Stimulated activated CD8-positive, alpha-beta memory T cell treated with anti-CD3 and anti-CD28 coated beads, Interleukin-2, amount 100 ng/mL, for 1 hour (primary cell): Measurements from ENCODE around the gene CARD10.

Source experiments
- DNase-seq, 2 donors: peaks; one replicate each; pipeline ENCODE4 v3.0.0-alpha.2; 2020; ENCODE audit warnings: low read depth in 2 of 2

Gene CARD10

GRCh38 chr22:37502342-37503182 is 16.7 kb downstream of the CARD10 start:
- no peak for DNase-seq

DNA sequence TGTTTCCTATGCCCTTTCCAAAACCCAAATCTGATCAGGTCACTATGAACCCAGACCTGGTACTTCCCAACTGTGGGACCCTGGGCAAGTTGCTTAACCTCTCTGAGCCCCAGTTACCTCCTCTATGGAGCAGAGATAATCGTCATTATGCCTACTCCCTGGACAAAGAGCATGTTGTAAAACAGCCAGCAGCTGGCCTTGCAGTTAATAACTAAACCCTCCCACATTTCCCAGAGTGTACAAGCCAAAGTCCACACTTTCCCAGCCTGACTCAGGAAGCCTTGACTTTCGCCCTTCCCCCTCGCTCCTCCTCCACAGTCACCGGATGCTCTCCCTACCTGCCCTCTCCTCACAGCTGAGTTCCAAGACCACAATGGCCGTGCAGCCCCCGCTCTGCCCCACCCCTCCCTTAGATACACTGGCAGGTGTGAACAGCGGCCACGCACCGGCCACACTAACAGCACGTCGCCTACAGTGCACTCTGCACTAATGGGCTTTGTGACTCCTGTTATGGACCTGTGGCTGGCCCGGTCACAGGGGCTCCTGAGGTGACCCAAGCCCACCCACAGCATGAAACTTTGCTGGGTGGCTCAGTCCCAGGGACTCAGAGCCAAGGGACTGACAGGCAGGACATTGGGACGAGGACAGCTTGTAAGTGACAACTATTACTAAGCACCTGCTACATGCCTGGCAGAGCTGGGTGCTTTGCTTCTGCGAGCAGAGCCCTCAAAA is 17.4 kb downstream of the CARD10 start:
- DNase-seq = no peak

DNA sequence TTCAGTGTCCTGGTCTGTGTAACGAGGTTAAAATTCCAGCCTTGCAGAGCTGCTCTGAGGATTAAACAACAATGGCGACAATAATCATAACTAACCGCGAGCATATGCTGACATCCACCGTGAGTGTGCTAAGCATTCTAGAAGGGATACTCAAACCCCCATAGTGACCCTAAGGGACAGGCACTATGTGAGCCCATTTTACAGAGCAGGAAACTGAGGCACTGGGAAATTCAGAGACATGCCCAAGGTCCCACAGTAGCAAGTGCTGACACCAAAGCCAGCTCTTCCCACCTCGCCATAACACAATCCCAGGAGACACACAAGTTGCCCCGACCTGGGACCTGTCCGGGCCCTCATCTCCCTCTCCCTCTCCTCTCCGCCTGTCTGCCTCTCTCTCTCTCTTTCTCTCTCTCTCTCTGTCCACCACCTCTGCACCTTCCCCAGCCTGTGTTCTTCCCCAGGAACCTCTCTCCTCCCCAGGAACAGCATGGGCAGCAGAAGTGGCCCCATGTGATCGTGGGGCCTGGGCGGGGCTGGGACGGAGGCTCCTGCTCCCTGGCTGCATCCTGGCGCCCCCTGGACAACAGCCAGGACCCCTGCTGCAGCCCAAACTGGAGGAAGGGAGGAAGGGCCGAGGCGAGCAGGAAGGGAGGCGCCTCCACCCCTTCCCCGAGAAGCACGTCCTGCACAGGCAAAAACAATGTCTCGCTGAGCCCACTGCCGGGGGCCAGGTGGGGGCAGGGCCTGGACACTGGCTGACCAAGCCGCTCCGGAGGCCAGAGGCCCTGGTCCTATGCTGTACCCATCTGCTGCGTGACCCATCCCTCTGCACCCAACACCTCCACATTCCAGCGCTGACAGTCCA is 18.2 kb downstream of the CARD10 start:
- DNase-seq = no peak

DNA sequence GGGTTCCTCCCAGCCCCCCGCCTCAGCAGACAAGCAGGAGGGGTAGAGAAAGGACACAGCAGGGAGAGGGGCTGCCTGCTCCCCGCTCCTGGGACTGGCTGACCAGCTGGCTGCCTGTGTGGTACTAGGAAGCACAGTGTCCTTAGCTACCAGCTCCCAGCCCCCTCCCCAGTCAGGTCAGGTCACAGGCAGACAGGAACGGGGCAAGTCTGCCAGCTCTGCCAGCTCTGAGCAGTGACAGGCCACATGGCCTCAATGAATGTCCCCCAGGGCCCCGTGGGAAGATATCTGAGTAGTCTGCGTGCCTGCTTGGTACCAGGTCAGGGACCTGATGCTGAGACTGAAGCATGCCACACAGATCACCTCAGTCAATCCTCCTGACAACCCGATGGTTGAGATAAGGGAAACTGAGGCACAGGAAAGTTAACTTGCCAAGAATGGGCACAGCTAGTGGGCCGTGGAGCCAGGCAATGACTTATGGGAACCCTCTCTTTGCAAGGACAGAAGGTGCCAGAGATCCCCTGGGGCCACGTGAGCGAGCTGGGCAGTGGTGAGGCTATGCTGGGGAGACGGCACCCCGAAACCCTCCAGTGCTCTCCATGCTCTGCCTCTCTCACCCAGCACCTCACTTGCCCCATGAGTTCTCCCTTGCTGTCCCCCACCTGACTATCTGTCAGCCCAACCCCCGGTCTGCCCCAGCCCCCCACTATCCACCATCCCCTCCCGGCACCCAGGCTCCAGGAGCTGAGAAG is 19.2 kb downstream of the CARD10 start:
- no peak for DNase-seq

DNA sequence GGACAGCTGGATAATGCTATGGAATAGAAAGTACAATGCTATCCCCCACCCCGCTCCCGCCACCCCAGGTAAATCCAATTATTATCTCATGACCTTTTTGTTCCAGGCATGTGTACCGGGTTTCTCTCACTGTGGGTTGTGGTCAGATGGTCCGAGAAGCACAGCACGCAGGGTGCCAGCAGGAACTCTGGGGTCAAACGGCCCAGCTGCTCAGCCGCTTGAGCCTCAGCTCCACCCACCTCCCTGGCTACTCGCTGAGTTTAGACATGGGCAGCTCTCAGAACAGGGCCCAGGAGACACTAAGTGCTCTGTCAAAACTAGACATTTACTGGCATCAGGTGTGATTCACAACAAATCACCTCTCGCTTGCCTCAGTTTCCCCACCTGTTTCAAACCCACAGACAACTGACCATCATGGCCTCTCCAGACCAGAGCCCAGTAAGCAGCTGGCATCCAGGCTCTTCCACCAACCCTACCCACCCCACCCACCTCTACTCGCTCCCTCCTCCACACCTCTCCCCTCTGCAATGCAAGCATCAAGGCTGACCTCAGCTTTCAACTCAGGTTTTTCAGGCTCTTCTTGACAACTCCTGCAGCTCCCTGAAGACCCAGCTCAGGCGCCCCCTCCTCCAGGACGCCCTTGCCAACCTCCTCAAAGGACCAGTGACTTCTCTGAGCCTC is 20.0 kb downstream of the CARD10 start:
- no peak for DNase-seq

GRCh38 chr22:37498289-37498909 is 20.8 kb downstream of the CARD10 start:
- peak; percentile 44 to 47 for DNase-seq

DNA sequence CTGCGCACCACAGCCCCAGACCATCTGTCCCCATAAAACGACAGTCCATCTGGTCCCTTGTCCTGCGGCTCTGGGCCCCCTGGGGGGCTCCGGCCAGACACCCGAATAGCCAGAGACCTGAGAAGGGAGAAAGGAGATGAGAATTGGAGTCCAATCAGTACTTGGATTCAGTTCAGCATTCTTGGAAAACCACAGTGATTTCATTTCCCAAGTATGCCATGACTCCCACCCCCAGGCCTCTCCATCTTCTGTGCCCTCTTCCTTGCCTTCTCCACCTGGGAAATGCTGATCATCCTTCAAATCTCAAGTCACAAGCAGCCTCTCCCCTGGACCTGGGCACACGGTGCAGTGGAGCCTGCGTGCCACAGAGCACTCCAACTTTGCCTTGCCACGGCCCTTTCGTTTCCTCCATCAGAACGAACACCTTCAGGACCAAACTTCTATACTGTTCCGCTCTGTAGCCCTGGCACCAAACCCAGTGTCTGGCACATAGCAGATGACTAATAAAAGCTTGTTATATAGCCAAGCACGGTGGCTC is 22.1 kb downstream of the CARD10 start:
- DNase-seq = no peak

GRCh38 chr22:37496651-37497050 is 22.6 kb downstream of the CARD10 start:
- no peak for DNase-seq

DNA sequence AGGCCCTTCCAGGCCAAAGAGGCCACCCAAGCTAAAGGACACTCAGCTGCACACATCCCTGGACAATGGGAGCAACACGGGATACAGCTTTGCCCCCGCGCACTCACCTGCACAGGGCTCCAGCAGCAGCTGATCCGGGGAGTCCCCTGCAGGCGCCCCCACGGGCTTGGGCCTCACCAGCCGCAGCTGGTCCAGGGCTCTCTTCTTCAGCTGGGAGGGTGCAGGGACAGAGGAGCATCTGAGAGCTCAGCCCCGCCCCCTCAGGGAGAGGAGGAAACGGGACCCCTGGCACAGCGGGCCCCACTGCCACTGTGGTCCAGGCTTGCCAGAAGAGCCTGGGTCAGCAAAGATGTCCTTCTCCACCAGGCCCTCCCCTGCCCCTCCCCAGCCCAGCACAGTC is 25.2 kb downstream of the CARD10 start:
- no peak for DNase-seq

GRCh38 chr22:37492428-37493344 is 26.5 kb downstream of the CARD10 start:
- DNase-seq = no peak

DNA sequence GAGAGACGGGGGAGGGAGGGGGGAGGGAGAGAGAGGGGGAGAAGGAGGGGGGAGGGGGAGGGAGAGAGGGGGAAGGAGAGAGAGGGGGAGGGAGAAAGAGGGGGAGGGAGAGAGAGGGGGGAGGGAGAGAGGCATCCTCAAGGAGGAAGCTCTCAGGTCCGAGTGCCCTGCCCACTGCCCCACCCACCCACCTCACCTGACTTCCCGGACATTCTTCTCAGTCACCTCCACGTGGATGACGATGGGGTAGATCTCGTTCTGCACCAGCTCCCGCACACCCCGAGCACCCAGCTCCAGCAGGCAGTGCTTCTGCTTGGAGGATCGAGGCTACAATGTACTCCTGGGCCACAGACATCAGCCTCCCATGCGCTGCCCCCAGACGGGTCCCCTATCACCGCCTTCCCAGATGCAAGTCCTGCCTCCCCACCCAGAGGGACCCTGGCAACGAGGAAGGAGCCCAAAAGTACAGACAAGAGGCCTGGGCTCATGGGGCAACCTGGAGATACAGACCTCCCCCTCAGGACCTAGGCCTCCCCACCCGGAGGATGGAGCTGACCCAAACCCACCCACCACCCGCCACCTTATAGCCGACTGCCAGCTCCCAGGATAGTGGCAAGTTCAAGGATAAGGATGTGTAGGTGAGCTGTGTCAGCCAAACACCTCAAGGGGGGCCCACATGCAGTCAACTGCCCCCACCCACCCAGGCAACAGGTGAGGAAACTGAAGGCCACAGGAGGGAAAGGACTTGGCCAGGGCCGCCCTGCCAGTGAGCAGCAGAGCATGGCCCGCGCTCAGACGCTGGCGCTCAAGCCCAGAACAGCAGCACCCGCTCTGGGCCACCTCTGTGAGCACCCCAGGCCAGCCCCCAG is 27.4 kb downstream of the CARD10 start:
- DNase-seq = no peak

DNA sequence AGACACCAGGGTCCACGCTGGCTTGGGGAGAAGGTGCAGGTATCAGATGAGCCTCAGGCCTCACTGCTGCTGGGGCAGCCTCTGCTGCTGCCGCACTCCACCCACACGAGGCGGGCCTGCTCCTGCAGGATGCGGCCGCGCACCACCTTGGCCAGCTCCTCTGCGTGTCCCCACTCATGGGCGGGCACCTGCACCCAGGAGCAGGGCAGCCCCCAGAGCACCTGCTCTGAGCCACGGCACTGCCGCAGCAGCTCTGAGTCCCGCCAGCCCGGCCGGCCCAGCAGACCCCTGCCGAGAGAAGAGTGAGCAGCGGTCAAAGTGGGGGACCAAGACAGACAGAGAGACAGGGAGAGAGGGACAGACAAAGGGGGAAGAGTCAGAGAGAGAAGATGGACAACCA is 28.1 kb downstream of the CARD10 start:
- DNase-seq = no peak

GRCh38 chr22:37489983-37490382 is 29.2 kb downstream of the CARD10 start:
- no peak for DNase-seq

DNA sequence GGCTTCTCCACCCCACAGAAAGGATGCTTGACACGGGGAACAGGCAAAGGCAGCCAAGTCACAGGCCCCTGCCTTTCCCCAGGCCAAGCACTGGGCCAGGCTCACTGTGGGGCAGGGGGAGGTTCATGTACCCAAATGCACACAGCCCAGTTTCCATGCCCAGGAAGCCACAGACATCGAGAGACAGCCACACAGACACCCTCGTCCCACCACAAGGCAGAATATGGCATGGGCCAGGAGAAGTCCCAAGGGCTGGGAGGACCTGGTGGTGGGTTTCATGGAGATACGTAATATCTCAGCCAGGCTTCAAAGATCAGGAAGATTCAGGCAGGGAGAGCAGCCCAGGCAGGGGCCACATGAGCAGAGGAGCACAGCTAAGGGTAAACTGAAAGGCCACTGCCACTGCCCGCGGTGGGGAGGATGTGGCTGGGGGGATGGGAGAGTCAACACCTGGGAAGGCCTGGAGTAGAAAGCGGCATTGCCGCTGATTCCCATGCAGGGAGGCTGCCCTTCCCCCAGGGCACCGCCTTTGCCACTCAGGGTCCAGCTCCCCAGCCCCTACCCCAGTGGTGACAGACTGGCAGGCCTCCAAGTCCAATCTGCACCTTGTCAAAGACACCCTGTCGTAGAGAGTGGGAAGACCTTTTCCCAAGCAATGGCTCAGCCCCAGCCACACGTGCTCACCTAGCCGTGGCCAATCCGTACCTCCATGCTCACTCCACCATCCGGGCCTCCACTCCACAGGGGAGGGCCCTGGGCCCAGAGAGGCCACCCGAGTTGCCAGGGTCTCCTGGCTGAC is 30.7 kb downstream of the CARD10 start:
- DNase-seq = no peak

- DNase-seq = no peak
Measured at GRCh38 chr22:37487571-37487970, 31.6 kb downstream of the CARD10 start.

GRCh38 chr22:37487129-37487528 is 32.1 kb downstream of the CARD10 start:
- no peak for DNase-seq

- DNase-seq = peak; percentile 47 to 53
Measured at GRCh38 chr22:37486224-37486845, 32.9 kb downstream of the CARD10 start, which contains the start of gene MFNG. Gene MFNG (minus strand): TSS chr22:37486384. CDS start chr22:37486177, 207 bp downstream.
